Stimulated activated CD8-positive, alpha-beta memory T cell treated with anti-CD3 and anti-CD28 coated beads, Interleukin-4, amount 100 ng/mL, for 4 hours (primary cell): ENCODE measurements around the gene ARRB1.
"Not testable (repeated sequence)": the region's sequence is repeated elsewhere in the genome, so short reads cannot be mapped to it uniquely, and the experiment has no call there.

ENCODE experiments used
- DNase-seq, 2 donors: peaks; one replicate each; pipeline ENCODE4 v3.0.0-alpha.2; 2020; ENCODE audit warnings: low read depth in 2 of 2, low spot score in 1 of 2

Gene ARRB1

GRCh38 chr11:75324189-75324588 is 27.3 kb downstream of the ARRB1 start:
- DNase-seq, result no peak

- DNase-seq, result no peak
Observed at GRCh38 chr11:75323609-75324008, 27.9 kb downstream of the ARRB1 start.

GRCh38 chr11:75320643-75321042 is 30.8 kb downstream of the ARRB1 start:
- no peak for DNase-seq

GRCh38 chr11:75320046-75320618 is 31.3 kb downstream of the ARRB1 start:
- DNase-seq, result no peak

- no peak for DNase-seq
Observed at GRCh38 chr11:75319035-75319877, 32.2 kb downstream of the ARRB1 start.

- DNase-seq, result no peak
Observed at GRCh38 chr11:75317446-75318122, 33.9 kb downstream of the ARRB1 start.

GRCh38 chr11:75315439-75315805 is 36.0 kb downstream of the ARRB1 start:
- no peak for DNase-seq

- no peak for DNase-seq
Observed at GRCh38 chr11:75314771-75315438, 36.6 kb downstream of the ARRB1 start.

- no peak for DNase-seq
Observed at GRCh38 chr11:75313513-75314272, 37.8 kb downstream of the ARRB1 start.

- no peak for DNase-seq
Observed at GRCh38 chr11:75312346-75312745, 39.1 kb downstream of the ARRB1 start.

GRCh38 chr11:75311858-75312288 is 39.6 kb downstream of the ARRB1 start:
- DNase-seq, result no peak

- no peak for DNase-seq
Observed at GRCh38 chr11:75308986-75309385, 42.5 kb downstream of the ARRB1 start.

GRCh38 chr11:75308116-75308515 is 43.3 kb downstream of the ARRB1 start:
- no peak for DNase-seq

- no peak for DNase-seq
Observed at GRCh38 chr11:75307058-75307457, 44.4 kb downstream of the ARRB1 start.

- DNase-seq, result no peak
Observed at GRCh38 chr11:75306529-75306928, 44.9 kb downstream of the ARRB1 start.

- no peak for DNase-seq
Observed at GRCh38 chr11:75305993-75306392, 45.5 kb downstream of the ARRB1 start.

- DNase-seq, result no peak
Observed at GRCh38 chr11:75305452-75305851, 46.0 kb downstream of the ARRB1 start.

GRCh38 chr11:75304941-75305340 is 46.5 kb downstream of the ARRB1 start:
- not testable (repeated sequence) for DNase-seq

GRCh38 chr11:75303544-75304224 is 47.8 kb downstream of the ARRB1 start:
- DNase-seq, result no peak

GRCh38 chr11:75302371-75302770 is 49.1 kb downstream of the ARRB1 start:
- no peak for DNase-seq
